ENCODE measurements around the gene PAPPA. TPM values are rescaled to one million over a fixed set of nuclear protein-coding genes. Genes with fewer than 3 reads are reported as not detected.

Gene PAPPA
- total and polyA plus RNA-seq, 12 donors, result 0.22 to 23.9 (median 5.7) TPM

- 48 to 73% (median 60%) methylated on average over 1 of the region's 1 CpG for WGBS, 4 donors
- intact Hi-C loops (cut with DNase I), result no loop called here
- Histone ChIP-seq H3K9me3 (replicated peaks in 1 of 3) (no peaks in the 10 kb centered on the region), H3K27me3 (no peaks in the 10 kb centered on the region), H3K4me1 (replicated peaks in 1 of 2) (no peaks in the 10 kb centered on the region), H3K4me3 (no peak overlapping the region), H3K36me3 (replicated peaks in 1 of 2) (no peaks in the 10 kb centered on the region), H3K27ac (no peak overlapping the region)
- DNase-seq, result no peak
- no peak for TF ChIP-seq POLR2A (IDR thresholded peaks at IDR 0.05)
- TF ChIP-seq CTCF (IDR thresholded peaks at IDR 0.05), result no peak
These were observed 110.8 kb downstream of the PAPPA start for GRCh38 chr9:116264361-116264760.

DNA sequence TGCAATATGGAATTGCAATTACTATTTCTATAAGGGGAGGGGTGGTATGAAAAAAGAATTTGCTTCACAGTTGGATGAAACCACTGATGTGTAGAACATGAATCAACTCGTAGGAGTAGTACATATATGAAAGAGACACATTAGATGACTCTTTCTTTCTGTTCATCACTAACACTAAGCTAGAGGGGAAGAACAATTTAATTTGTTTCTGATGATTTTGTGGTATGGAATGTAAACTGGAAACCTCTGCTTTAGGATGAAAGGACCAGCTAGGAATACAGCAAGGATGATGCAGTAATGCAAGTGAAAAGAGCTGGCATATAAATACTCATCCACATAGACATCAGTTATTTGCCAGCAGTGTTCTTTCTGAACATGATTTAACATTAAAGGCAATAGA is 113.4 kb downstream of the PAPPA start:
- intact Hi-C loops (cut with DNase I), result no loop called here
- Histone ChIP-seq H3K4me1 (replicated peaks in 1 of 2) (no peaks in the 10 kb centered on the region), H3K36me3 (replicated peaks in 1 of 2) (no peaks in the 10 kb centered on the region), H3K27me3 (no peaks in the 10 kb centered on the region), H3K4me3 (no peak overlapping the region), H3K9me3 (replicated peaks in 1 of 3) (no peaks in the 10 kb centered on the region), H3K27ac (no peak overlapping the region)
- DNase-seq, result no peak
- whole genome bisulfite sequencing, 4 donors, result 55 to 64% (median 58%) methylated on average over 1 of the region's 1 CpG
- TF ChIP-seq CTCF (IDR thresholded peaks at IDR 0.05) (no peak), POLR2A (IDR thresholded peaks at IDR 0.05) (no peak)

GRCh38 chr9:116269250-116269649 is 115.7 kb downstream of the PAPPA start:
- H3K27ac ChIP-seq, result no peak overlapping the region
- DNase-seq, result no peak
- H3K4me3 ChIP-seq, result no peak overlapping the region
- no peaks in the 10 kb centered on the region for H3K9me3 ChIP-seq (replicated peaks in 1 of 3)
- 62 to 78% (median 67%) methylated on average over 2 of the region's 2 CpGs for WGBS, 4 donors
- no peaks in the 10 kb centered on the region for H3K36me3 ChIP-seq (replicated peaks in 1 of 2)
- no peaks in the 10 kb centered on the region for H3K27me3 ChIP-seq
- H3K4me1 ChIP-seq (replicated peaks in 1 of 2), result no peaks in the 10 kb centered on the region
- intact Hi-C loops (cut with DNase I), result no loop called here
- no peak for TF ChIP-seq POLR2A (IDR thresholded peaks at IDR 0.05)
- TF ChIP-seq CTCF (IDR thresholded peaks at IDR 0.05), result no peak

- intact Hi-C loops (cut with DNase I), result no loop called here
- no peak for DNase-seq
- Histone ChIP-seq H3K27me3 (no peaks in the 10 kb centered on the region), H3K9me3 (replicated peaks in 1 of 3) (no peaks in the 10 kb centered on the region), H3K27ac (no peak overlapping the region), H3K36me3 (replicated peaks in 1 of 2) (no peaks in the 10 kb centered on the region), H3K4me1 (replicated peaks in 1 of 2) (no peaks in the 10 kb centered on the region), H3K4me3 (no peak overlapping the region)
- no peak for TF ChIP-seq POLR2A (IDR thresholded peaks at IDR 0.05)
- TF ChIP-seq CTCF (IDR thresholded peaks at IDR 0.05), result no peak
- WGBS, 4 donors, result 67 to 87% (median 79%) methylated on average over 3 of the region's 3 CpGs
These were observed 117.0 kb downstream of the PAPPA start for GRCh38 chr9:116270546-116270945.

All from adrenal gland (tissue), 12 donors.